Measurements from ENCODE around the gene ROPN1. TPM values are rescaled to one million over a fixed set of nuclear protein-coding genes. Genes with fewer than 3 reads are reported as not detected.

ROPN1 gene
- total and polyA plus RNA-seq, 2 of the 4 experiments (the other 2 are of a cell fraction) = 0.03 to 0.18 TPM

DNA sequence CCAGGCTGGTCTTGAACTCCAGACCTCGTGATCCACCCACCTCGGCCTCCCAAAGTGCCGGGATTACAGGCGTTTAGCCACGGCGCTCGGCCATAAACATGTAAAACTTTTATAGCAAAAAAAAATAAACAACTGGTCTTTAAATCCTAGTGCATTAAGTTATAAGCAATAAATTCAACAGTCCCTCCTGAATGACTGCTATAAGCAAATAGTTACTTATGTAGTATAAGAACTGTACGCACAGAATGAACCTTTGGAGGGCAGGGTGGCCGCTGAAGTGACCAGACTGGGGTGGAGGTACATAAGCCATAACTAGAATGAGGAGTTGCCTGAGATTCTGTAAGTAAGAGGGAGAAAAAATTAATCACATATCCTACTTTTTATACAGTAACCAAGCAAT, 43.5 kb downstream of the ROPN1 start:
- ATAC-seq (ENCODE audit: low read depth) (no peak), DNase-seq (no peak)
- peaks cover 38% of the 10 kb centered on the region for H3K36me3 ChIP-seq (ENCODE audit: control insufficient read depth, insufficient read depth, low read length)
- H3K4me2 ChIP-seq (ENCODE audit: low read depth, low read length) = no peak overlapping the region
- CTCF ChIA-PET = no interaction called here
- H2BK120ac ChIP-seq (ENCODE audit: low read depth, low read length) = peak overlapping the region; percentile 12; the same call in 1 of the 2 replicates
- no peak for TF ChIP-seq CHD1 (IDR thresholded peaks at IDR 0.05; ENCODE audit: low read depth, low read length)
- no peak for TF ChIP-seq POLR2A (IDR thresholded peaks at IDR 0.05; ENCODE audit: low read depth, low read length)
- TF ChIP-seq BHLHE40 (IDR thresholded peaks at IDR 0.05; ENCODE audit: low read depth, low read length) = no peak
- TF ChIP-seq SMC3 (IDR thresholded peaks at IDR 0.05; ENCODE audit: low read depth, low read length) = no peak
- TF ChIP-seq RAD21 (IDR thresholded peaks at IDR 0.05; ENCODE audit: low read length) = no peak
- TF ChIP-seq, protein P1, sequence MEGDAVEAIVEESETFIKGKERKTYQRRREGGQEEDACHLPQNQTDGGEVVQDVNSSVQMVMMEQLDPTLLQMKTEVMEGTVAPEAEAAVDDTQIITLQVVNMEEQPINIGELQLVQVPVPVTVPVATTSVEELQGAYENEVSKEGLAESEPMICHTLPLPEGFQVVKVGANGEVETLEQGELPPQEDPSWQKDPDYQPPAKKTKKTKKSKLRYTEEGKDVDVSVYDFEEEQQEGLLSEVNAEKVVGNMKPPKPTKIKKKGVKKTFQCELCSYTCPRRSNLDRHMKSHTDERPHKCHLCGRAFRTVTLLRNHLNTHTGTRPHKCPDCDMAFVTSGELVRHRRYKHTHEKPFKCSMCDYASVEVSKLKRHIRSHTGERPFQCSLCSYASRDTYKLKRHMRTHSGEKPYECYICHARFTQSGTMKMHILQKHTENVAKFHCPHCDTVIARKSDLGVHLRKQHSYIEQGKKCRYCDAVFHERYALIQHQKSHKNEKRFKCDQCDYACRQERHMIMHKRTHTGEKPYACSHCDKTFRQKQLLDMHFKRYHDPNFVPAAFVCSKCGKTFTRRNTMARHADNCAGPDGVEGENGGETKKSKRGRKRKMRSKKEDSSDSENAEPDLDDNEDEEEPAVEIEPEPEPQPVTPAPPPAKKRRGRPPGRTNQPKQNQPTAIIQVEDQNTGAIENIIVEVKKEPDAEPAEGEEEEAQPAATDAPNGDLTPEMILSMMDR (conservative IDR thresholded peaks at IDR 0.05; ENCODE audit: low read depth, low read length) = no peak
- H3K9ac ChIP-seq (ENCODE audit: low read depth, low read length) = no peak overlapping the region
- peak overlapping the region; percentile 60; the same call in 1 of the 2 replicates for H3K18ac ChIP-seq (ENCODE audit: low read depth, low read length)
- H2AK5ac ChIP-seq (ENCODE audit: low read depth, low read length) = no peak overlapping the region
- peak overlapping the region in 1 of 2 experiments; percentile 68; a peak in 1 of 4 replicates for H4K8ac ChIP-seq (ENCODE audit: low read depth in 2 of 2, low read length in 2 of 2)
- H3K4me1 ChIP-seq (ENCODE audit: control insufficient read depth, insufficient read depth, low read length) = peaks cover 8% of the 10 kb centered on the region; the same call in 1 of the 2 replicates
- H3K4ac ChIP-seq (ENCODE audit: low read depth, low read length) = no peak overlapping the region; the same call in 1 of the 2 replicates
- 0 out of 2 replicates have a peak overlapping the region, but pooled peaks have one; percentile 2 for H3K14ac ChIP-seq (replicated peaks; ENCODE audit: low read depth, low read length)
- no peak overlapping the region for H4K91ac ChIP-seq (ENCODE audit: insufficient read depth, low read depth, low read length)
- in situ Hi-C loops (cut with MboI; ENCODE audit: low sequenced_read_pairs) = no loop called here
- dilution Hi-C loops (cut with HindIII; ENCODE audit: low sequenced_read_pairs, unreplicated experiment) = no loop called here
- H4K5ac ChIP-seq (ENCODE audit: low read depth, low read length) = no peak overlapping the region; the same call in 1 of the 2 replicates
- POLR2A ChIA-PET (ENCODE audit: unreplicated experiment) = no interaction called here
- no peak overlapping the region for H2AK9ac ChIP-seq (replicated peaks; ENCODE audit: low read depth, low read length, poor library complexity)
- peak overlapping the region; percentile 89 for H2BK5ac ChIP-seq (ENCODE audit: low read depth, low read length, poor library complexity, severe bottlenecking)
- no peak overlapping the region for H2AFZ ChIP-seq (replicated peaks; ENCODE audit: low read length, poor library complexity)
- 0 out of 2 replicates have a peak overlapping the region, but pooled peaks have one; percentile 57 for H3K23ac ChIP-seq (ENCODE audit: low read depth, low read length)
- H3K79me1 ChIP-seq (ENCODE audit: low read depth in 1 of 2, low read length in 2 of 2) = peaks cover 20 to 34% of the 10 kb centered on the region in 2 experiments
- peaks cover 5% of the 10 kb centered on the region; the same call in 1 of the 2 replicates for H3K9me1 ChIP-seq (ENCODE audit: insufficient read depth, low read length)
- H2BK20ac ChIP-seq (ENCODE audit: low read depth, low read length) = no peak overlapping the region; the same call in 1 of the 2 replicates
- no peak overlapping the region for H2BK15ac ChIP-seq (ENCODE audit: low read depth, low read length)
- intact Hi-C loops (cut with micrococcal nuclease) = no loop called here
- H3K27me3 ChIP-seq (ENCODE audit: control insufficient read depth, insufficient read depth, low read length) = no peaks in the 10 kb centered on the region
- no peaks in the 10 kb centered on the region for H4K20me1 ChIP-seq (ENCODE audit: insufficient read depth, low read length)
- 100% methylated on average over 1 of the region's 9 CpGs; no CpG with 5 or more reads in 1 of the 2 experiments for WGBS, 2 experiments (ENCODE audit: extremely low coverage in 2 of 2, insufficient read length in 1 of 2)
- no peak overlapping the region for H3K56ac ChIP-seq (ENCODE audit: extremely low read depth, insufficient read depth, low read length)
- no TSS peak for BruUV-seq (replicated peaks)
- no peak overlapping the region for H3K27ac ChIP-seq (ENCODE audit: insufficient read depth, low read length)
- H3K9me3 ChIP-seq (ENCODE audit: control insufficient read depth, insufficient read depth, low read length) = no peaks in the 10 kb centered on the region
- H3K4me3 ChIP-seq (ENCODE audit: insufficient read depth, low read depth, low read length) = no peak overlapping the region

All from IMR-90 (cell line).